RPMI7951 (cell line): ENCODE data around the gene PCSK7. TPM values are rescaled to one million over a fixed set of nuclear protein-coding genes. Genes with fewer than 3 reads are reported as not detected.
A peak's percentile ranks its signal among the peaks of the same experiment; 100 is the strongest.
"Not testable (repeated sequence)": the region's sequence is repeated elsewhere in the genome, so short reads cannot be mapped to it uniquely, and the experiment has no call there.

Experiments
- DNase-seq: peaks from one replicate; pipeline ENCODE4 v3.0.0-alpha.2; 2012; ENCODE audit warnings: low read depth
- total RNA-seq: library from RNA; depleted of rRNA; stranded (reverse); fragments of >200 nt; shearing (Covaris generic); gene quantifications from 2 replicates; pipeline ENCODE4 v1.2.3, GENCODE V29; 2014; rRNA removed

The PCSK7 gene
- 31.4 and 33.0 TPM in 2 replicates for total RNA-seq

DNA sequence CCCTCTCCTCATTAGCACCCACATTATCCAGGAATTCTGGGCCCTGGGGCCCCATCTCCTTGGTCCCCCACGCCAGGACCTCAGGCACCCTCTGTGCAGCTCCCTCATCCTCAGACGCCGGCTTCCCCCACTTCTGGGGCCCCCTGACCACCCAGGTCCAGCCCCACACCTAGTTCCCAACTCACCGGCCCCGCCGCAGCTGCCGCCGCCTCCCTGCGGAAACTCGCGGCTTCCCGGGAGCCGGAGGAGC lies at the start of gene PCSK7:
Gene PCSK7 (minus strand): TSS at position 232 of the 250 bp plus-strand sequence. CDS start 2,229 bp downstream, outside the sequence.
- DNase-seq: no peak

- DNase-seq: peak; percentile 98
These were observed 49.3 kb upstream of the PCSK7 start for GRCh38 chr11:117281159-117281558.

DNA sequence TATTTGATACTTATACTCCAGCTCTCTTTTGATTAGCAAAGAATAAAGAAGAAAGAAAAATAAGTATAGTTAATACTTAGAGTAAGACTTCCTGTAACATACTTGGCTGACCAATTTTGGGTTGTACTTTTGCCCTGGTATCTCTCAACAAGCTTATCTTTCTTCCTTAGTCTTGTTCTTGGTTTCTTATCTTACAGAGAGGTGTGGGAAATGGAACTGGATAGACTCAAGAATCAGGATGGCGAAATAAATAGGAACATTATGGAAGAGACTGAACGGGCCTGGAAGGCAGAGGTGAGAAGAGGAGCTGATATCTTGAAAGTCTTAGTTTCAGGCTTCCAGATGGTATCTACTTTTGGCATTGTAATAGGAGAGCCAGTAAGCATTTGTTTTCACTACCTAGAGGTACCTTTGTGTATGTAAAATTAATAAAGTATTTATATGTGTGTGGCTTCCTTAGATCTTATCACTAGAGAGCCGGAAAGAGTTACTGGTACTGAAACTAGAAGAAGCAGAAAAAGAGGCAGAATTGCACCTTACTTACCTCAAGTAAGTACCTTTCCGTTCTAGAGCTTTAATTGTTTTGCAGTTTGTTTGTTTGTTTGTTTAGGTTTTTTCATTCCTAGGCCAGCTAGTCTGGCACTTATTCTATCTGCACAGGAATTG lies 48.0 kb upstream of the PCSK7 start:
- no peak for DNase-seq

DNA sequence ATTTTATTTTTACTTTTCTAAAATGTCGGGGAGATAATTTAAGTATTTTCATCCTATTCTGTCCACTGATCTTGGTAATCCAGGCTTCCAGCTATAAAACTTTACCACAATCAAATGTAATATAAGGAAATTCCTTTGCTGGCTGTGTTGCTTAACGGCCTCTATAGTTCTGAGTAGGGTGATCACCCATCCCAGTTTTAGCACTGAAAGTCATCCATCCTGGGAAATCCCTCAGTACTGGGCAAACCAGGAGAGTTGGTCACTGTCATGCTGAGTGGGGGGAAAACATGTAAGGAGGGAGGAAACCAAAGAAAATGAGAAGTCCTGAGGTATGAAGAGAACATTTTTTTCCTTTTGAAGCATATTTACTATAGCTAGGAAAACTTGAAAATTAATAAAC lies 46.5 kb upstream of the PCSK7 start:
- DNase-seq: no peak

GRCh38 chr11:117273550-117274289 lies 41.8 kb upstream of the PCSK7 start:
- peak; percentile 75 for DNase-seq

DNA sequence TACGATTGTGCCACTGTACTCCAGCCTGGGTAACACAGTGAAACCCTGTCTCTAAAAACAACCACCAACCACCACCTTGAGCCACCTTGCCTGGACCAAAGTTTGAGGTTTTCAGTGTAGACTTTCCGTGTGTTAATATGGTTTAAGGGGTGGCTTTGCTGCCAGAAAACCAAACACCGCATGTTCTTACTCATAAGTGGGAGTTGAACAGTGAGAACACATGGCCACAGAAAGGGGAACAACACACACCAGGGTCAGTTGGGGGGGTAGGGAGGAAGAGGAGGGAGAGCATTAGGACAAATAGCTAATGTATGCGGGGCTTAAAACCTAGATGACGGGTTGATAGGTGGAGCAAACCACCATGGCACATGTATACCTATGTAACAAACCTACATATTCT lies 40.3 kb upstream of the PCSK7 start:
- DNase-seq: not testable (repeated sequence)

DNA sequence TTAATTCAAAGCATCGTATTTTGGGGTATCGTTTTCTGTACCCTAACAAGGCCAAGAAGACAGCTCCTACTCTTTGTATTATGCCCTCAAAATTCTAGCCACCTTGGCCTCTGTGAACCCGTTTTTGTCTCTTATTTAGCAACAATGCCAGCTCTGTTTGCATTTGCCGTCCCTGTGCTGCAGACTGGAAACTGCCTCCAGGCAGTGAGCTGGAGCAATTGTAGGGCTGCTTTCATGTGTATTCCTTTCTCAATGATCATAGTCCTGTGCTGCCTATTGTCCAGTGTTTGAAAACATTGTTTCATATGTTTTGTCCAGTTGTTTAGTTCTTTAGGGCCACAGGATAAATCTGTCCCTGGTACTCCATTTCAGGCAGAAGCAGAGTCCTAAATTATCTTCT lies 39.3 kb upstream of the PCSK7 start:
- no peak for DNase-seq

GRCh38 chr11:117269856-117270255 lies 38.0 kb upstream of the PCSK7 start:
- no peak for DNase-seq

- no peak for DNase-seq
These were observed 33.9 kb upstream of the PCSK7 start for GRCh38 chr11:117265745-117266144.

DNA sequence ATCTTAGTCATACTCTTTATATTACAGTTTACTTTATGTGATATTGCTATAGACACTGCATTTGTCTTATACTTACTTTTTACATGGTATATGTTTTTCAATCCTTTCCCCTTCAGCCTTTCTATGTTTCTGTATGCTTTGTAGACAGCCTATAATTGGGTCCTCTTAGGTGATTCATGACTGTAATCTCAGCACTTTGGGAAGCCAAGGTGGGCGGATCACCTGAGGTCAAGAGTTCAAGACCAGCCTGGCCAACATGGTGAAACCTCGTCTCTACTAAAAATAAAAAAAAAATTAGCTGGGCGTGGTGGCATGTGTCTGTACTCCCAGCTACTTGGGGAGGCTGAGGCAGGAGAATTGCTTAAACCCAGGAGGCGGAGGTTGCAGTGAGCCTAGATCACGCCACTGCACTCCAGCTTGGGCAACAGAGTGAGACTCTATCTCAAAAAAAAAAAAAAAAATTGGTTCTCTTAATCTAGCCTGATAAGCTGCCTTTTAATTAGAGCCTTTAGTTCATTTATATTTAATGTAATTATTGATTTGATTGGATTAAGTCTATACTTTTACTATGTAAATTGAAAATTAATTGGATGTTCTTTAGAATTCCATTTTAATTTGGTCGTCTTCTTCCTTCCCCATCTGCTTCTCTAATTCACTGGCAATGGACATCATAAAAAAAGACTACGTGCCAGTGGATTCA lies 32.9 kb upstream of the PCSK7 start:
- DNase-seq: not testable (repeated sequence)

DNA sequence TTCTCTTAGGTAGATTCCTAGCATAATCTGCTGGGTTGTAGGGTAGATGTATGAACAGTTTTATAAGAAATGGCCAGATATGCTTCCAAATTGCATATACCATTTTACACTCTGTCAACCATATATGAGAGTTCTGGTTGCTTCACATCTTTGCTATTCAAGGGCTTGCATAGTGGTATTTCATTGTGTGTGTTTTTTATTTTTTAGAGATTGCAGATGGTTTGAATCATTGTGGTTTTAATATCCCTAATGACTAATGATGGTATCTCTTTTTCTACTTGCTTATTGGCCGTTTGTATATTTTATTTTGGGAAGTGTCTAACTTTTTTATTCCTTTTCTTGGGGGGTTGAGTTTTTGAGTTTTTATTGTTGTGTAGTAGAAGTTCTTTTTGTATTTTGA lies 27.5 kb upstream of the PCSK7 start:
- DNase-seq: peak; percentile 18

- no peak for DNase-seq
These were observed 26.7 kb upstream of the PCSK7 start for GRCh38 chr11:117258576-117258975.

DNA sequence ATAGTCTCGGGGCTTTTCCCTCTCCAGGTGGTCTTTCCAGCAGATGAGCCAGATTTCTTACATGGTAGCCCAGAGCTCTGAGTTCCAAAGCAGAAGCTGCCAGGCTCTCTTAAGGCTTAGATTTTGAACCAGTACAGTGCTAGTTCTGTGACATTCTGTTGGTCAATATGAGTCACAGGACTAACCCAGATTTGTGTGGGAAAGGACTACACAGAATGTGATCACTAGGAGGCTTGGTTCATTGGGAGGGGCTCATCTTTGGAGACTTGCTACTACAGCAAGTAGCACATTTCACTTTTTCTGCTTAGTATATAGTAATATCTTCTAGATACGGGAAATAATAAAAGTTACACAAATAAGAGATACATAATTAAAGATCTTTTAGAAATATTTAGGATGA lies 24.7 kb upstream of the PCSK7 start:
- peak; percentile 27 for DNase-seq

GRCh38 chr11:117255966-117256365 lies 24.1 kb upstream of the PCSK7 start:
- DNase-seq: no peak

GRCh38 chr11:117251506-117251905 lies 19.6 kb upstream of the PCSK7 start:
- DNase-seq: no peak

- no peak for DNase-seq
These were observed 17.7 kb upstream of the PCSK7 start for GRCh38 chr11:117249571-117249970.

DNA sequence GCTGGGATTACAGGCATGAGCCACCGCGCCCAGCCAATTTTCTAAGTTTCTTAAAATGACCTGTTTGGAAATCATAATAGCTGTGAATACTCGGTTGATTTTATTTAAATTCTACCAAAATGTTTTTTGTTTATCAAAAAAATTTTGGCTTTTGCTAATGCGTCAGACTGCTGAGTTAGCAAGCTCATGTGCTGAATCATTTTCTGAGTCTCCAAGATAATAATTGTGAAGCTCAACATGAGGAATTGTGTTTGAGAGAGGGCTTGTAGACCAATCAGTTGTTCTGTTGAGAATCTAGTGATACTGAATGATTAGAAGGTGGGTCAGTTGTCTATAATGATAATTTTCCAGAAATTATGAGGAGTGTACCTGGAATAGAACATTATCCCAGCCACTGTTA lies 16.5 kb upstream of the PCSK7 start:
- no peak for DNase-seq

GRCh38 chr11:117239295-117239694 lies 7.4 kb upstream of the PCSK7 start:
- DNase-seq: peak; percentile 63

- no peak for DNase-seq
These were observed 6.3 kb upstream of the PCSK7 start for GRCh38 chr11:117238221-117238620.

DNA sequence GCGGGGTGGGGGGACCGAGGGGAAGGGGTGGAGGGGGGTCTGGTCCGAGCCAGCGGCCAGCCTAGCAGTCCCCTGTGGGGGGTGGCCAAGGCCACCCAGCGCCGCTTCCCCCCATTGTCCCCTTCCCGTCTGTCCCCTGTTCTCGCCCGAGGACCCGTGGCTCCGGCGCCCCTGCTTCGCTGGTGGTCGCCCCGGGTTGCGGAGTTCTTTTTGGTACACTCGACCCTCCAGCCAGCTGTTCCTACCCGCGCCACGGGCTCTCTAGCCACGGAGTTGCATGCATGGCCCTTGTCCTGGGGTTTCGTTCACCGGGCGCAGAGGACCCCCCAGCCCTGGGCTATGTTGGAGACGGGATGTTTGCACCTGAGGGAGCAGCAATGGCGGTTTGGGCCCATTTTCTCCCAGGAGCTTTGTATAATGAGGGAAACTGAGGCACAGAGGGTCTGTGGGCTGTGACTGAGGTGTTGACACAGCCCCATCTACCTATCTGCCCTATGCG lies 1.1 kb upstream of the PCSK7 start:
- no peak for DNase-seq

DNA sequence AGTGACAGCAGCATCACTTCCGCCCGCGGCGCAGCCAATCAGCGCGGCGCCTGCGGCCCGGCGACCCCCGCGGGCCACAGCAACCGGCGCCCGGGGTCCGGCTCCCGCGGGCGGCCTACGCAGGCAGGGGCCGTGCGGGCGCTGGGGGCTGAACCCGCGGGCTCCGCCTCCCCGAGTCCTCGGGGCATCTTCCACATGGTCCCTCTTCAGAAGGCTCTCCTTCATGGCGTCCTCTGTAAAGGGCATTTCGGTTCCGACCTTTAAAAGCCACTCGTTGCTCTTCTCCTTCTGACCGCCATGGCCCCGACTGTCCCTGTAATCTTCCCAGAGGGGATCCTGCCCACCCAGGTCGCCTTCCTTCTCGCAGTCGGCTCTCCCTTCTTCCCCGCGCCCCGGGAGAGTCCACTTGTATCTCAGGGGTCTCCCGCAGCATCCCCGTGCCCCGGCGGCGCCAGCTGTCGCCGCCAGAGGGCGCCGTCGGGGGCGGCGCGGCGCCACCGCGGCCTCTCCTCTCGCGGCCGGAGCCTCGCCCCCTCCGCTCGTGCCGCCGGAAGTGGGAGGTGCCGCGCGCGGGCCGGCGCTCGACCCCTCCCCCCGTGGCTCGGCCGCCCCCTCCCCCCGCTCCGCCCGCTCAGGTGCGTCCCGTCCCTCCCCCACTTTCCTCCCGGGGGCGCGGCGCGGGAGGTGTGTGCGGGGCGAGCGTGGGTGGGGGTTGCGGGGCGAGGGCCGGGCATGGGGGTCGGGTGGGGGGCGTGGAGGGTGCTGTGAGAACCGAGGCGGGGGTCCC lies 412 bp upstream of the PCSK7 start, which contains the start of gene RNF214:
Gene RNF214 (plus strand): TSS at position 580 of the 787 bp plus-strand sequence. CDS start 1,602 bp downstream, outside the sequence.
- peak; percentile 73 for DNase-seq
